Endothelial cell of umbilical vein (primary cell): Measurements from ENCODE around the gene AMELY. TPM values are rescaled to one million over a fixed set of nuclear protein-coding genes. Genes with fewer than 3 reads are reported as not detected.

Experiments used
- polyA plus RNA-seq, 4 experiments: library from polyadenylated mRNA; depleted of rRNA in 3 of 4; stranded (reverse) in 3 of 4; unstranded in 1 of 4; fragments of >200 nt; gene quantifications; 2 replicates each; pipeline versions ENCODE4 v1.2.1 to v1.2.3, GENCODE V29; 2011 to 2012; ENCODE audit warnings: missing spikeins in 1 of 4
- total RNA-seq: library from RNA; stranded (reverse); gene quantifications from 2 replicates; pipeline ENCODE4 v1.2.3, GENCODE V29; 2021

The AMELY gene
- total and polyA plus RNA-seq, 2 donors (not counting 3 experiments of a cell fraction or from before 2014, with no cell fraction given), result not detected

Other genes with a start within 250 kb of the AMELY start
- gene TBL1Y, start 1.1 kb downstream of the AMELY start, total RNA-seq, result not detected in 2 replicates
- gene TBL1Y, start 1.1 kb downstream of the AMELY start, polyA plus RNA-seq, result not detected in 2 replicates